ENCODE results near the gene CA10.

The CA10 gene

GRCh38 chr17:51764387-51764971, 394.0 kb downstream of the CA10 start:
- peak; percentile 1 for DNase-seq (ENCODE audit: low read depth)

- no peak for DNase-seq (ENCODE audit: low read depth)
Observed at GRCh38 chr17:51763058-51763457, 395.5 kb downstream of the CA10 start.

DNA sequence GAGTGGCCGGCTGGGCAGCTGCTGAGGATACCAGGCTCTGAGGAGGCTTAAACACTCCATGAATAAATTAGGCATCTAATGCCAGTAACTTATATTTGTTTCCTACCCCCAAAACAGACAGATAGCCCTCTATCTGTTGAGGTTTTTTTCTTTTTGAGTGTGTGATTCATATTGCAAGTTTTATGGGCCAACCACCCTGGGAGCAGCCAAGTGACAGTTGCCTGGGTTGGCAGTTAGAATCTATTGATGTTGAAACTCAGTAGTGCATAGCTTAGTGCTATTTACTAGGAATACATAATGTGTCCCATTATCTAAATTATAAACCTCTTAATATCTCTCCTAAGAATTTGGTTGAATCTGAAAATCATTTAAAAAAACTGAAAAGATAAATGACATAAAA, 397.4 kb downstream of the CA10 start:
- DNase-seq (ENCODE audit: low read depth), result no peak

GRCh38 chr17:51759260-51759659, 399.3 kb downstream of the CA10 start:
- DNase-seq (ENCODE audit: low read depth), result no peak

- DNase-seq (ENCODE audit: low read depth), result no peak
Observed at GRCh38 chr17:51751072-51751471, 407.4 kb downstream of the CA10 start.

GRCh38 chr17:51748749-51749604, 409.5 kb downstream of the CA10 start:
- DNase-seq (ENCODE audit: low read depth), result no peak

- no peak for DNase-seq (ENCODE audit: low read depth)
Observed at GRCh38 chr17:51746421-51746820, 412.1 kb downstream of the CA10 start.

DNA sequence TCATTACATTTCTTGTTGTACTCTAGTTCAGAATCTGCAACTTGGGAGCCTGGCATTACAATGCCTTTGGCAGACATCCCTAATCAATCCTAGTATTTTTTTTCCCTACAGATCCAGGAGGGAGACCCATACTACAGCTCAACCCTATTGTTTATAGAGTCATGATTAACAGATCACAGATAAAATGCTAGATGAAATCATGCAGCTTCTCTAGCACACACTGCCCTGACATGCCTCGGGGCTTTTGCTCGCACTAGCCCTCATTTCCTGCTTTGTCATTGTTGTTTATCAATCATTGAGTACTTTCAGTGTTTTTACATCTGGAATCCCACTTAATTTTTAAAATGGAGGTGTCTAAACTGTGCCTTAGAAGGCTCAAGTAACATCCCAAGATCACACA, 412.5 kb downstream of the CA10 start:
- no peak for DNase-seq (ENCODE audit: low read depth)

GRCh38 chr17:51743477-51743876, 415.0 kb downstream of the CA10 start:
- no peak for DNase-seq (ENCODE audit: low read depth)

DNA sequence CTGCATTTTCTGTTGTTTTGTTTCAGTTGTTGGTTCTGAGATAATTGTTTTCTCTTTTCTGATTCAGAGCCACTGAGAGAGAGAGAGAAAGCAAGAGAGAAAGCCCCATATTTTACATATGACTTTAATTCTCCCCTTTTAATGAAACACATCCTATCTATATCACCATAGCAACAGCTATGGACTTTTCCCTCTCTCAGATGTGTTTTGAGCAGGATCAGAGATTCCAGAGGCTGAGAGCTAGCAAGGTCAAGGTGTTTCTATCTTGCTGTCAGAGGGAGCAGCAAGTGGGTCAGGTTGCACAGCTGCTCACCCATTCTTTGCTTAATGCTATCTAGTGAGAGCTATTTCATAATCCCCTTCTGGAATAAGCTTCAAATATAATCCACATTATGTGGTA, 415.9 kb downstream of the CA10 start:
- DNase-seq (ENCODE audit: low read depth), result no peak

- DNase-seq (ENCODE audit: low read depth), result no peak
Observed at GRCh38 chr17:51741458-51741857, 417.1 kb downstream of the CA10 start.

DNA sequence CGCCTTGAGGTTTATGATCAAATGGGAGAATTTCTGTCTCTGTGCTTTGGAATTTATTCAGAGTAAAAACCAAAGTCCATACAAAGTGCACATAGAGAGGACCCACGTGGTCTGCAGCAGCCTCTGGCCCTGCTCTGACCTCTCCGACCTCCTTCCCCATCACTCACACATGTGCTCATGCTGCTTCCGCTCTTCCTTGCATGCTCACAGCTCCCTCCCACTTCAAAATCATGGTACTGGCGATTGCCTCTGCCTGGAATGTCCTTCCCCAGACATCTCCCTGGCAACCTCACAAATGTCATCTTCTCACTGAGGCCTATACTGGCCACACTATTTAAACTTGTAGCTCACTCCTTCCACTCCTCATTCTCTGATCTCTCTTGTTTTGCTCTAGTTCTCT, 418.0 kb downstream of the CA10 start:
- no peak for DNase-seq (ENCODE audit: low read depth)

- DNase-seq (ENCODE audit: low read depth), result no peak
Observed at GRCh38 chr17:51739245-51739886, 419.1 kb downstream of the CA10 start.

DNA sequence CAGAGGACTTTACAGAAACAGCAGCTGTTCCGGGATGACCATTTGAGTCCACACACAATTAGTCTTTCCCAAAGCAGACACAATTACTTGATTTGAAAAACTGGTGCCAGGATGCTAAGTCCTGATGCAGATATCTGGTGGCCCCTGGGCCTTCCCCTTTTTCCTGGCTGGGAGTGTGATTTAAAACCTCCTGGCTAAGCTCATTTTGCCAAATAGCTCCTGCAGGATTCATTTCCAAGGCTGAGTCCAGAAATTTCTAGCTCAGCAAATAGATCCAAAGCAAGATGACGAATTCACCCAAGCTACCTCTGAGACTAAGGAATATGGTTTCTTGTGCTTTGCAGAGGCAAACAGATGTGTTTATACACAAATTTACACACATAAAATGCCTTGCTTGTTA, 422.2 kb downstream of the CA10 start:
- no peak for DNase-seq (ENCODE audit: low read depth)

DNA sequence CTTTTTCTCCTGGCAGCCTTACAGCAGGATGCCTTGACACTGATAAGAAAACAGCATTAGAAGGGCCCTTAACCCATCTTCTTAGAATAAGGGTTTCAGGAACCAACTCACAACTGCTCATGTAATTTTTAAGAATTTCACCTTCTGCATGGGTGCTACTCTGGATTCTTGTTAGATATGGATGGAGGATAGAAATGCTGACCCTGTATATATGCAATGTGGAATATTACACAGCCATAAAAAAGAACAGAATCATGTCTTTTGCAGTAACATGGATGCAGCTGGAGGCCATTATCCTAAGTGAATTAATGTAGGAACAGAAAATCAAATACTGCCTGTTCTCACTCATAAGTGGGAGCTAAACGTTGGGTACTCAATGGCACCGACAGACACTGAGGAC, 423.5 kb downstream of the CA10 start:
- DNase-seq (ENCODE audit: low read depth), result no peak

DNA sequence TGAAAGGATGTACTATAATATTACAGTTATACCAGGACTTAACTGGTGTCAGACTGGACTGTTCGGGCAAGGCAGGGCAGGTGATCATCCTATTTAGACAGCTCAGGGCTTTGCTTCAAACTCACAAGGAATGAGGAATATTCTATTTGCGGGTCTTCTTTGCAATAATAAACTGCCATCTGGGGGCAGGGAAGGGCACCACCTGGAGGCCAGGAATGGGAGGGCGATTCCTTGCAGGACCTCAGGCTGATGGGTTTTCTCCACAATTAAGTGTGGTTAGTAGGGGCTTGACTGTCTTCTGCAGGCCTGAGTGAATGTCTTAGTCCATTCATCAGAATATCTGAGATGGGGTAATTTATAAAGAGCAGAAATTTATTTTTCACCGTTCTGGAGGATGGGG, 424.1 kb downstream of the CA10 start:
- DNase-seq (ENCODE audit: low read depth), result no peak

DNA sequence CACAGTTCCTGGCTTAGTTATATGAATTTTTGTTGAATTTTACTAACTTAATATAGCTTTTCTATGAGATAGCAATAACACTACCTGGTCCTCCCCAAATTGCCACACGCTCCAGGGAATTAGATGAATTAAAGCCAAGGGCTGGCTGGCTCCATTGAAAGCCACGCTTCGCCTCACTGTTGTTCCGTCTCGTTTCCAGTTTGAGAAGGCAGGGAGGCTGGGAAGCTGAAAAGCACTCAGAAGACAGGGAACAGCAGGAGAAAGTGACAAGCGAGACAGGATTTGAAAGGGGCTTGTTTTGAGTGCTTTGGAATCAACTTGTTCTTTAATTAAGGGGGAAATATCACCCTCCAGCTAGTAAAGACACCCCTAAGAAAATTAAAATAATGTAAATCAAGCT, 425.3 kb downstream of the CA10 start:
- DNase-seq (ENCODE audit: low read depth), result no peak

DNA sequence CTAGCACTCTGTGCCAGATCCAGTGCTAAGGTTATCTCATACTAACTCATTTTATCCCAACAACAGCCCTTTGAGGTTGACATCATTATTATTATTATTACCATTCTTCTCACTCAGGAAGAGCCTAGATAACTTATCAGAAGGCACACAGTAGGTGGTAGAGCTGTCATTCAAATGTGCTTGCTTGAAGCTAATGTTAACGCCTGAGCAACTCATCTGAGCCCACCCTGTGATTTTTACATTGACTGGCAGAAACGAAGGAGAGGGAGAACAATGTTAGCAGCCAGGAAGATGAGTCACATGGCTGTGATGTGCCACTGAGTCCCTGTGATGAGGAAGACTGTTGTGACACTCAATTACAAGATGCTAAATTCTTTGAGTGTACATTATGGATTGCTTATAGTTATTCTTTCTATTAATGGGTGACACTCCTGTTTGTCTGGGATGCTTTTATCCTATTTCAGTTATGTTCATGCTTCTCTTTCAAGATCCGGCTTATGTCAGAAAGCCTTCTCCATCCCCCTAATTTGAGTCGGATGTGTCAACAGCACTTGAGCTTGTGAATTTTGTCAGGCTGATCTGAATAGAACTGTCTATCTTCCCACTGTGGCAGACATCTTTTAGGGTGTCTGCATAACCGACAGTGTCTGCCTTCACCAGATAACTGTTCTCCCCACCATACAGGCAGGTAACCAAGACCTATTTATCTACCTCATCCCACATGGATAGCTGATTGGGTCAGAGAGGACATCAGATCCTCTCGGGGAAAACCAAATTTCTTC, 426.4 kb downstream of the CA10 start:
- no peak for DNase-seq (ENCODE audit: low read depth)

DNA sequence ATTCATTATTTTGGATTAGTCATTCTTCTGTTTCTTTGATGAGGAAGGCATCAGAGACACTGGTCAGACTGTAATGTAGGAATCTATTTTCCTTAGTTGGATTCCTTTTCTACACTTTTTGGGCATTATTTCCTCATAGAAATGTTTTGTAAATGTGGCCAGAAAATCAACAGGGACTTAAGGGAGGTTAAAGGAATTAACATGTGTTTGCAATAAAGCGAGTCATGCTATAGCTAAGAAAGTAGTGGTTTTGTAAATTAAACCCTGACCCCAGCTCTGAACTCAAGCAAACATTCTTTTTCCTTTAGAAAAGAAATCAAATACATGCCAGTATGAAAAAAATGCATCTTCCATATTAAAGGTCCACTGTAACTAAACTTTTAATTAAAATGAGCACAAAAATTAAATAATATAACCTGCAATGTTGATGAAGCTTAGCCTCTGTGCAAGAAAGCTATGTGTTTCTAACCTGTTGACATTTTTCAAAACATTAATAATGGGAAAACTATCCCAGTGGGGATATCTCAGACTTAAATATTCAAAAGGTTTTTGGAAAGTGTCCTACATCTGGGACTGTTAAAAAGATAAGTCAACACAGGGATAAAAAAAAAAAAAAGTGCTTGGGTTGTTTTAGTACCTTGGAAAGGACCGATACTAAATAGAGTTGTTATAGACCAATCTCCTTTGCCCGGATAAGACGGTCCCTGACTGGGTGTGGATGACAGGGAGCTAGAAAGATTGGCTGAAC, 428.0 kb downstream of the CA10 start:
- no peak for DNase-seq (ENCODE audit: low read depth)

DNA sequence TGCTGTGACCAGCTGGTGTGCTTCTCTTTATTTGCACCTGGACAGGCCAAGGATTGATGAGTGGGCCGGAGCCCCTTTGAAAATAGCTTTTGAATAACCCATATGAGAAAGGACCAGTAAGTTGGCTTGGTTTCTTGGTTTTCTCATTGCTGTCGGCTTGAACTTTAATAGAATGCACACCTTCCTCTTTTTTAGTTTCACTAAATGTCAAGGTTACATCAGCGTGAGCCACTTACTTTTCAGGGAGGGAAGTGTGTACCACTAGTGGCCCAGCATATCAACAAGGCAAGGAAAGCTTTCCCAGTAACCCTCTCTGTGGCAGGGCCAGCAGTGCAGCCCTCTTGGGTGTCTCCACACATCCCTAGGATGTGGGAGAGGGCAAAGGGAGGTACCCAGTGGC, 433.3 kb downstream of the CA10 start:
- no peak for DNase-seq (ENCODE audit: low read depth)

DNA sequence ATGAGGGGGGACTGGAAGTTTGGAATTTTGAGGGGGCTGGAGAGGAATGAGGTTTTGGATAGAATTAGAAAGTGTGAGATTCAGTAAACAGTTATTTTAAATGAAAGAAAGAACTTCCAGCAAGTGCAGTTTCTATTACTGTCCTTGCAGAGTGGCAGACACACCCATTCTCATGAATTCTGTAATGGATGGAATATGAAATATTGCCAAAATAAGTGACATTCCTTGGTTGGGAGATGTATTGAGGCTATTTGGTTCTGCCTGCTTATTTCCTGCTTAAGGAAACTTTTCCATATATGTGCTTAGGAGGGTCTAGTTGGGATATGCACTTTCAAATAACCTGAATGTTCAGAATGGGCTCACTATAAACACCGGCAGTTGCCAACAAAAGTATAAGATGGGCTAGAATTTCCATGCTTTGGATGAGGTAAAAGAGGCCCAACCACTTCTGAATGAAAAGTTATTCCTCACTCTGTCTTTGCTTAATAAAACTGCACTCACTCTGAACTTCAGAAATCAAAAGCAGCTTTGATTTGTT, 434.4 kb downstream of the CA10 start:
- no peak for DNase-seq (ENCODE audit: low read depth)

DNA sequence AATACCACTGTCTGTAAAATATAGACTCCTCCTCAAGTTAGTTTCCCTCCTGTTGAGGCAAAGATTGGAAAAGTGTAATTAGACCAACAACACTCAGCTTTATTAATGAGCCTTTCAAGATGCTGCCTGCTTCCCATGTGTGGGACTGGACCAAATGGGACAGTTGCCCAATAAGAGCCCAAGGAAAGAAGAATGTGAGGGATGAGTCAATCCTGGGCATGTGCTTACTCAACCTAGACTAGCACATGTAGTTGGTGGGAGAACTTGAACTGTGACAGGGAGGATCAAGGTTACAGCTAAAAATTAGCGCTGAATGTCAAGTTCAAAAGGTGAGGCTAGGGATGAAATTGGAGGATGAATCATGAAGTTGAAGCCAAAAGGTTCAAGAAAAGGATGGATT, 435.5 kb downstream of the CA10 start:
- no peak for DNase-seq (ENCODE audit: low read depth)

Data from activated T-helper 9 cell treated with anti-CD3 and anti-CD28 coated beads, Interleukin-2, amount 50 U/mL, for 16 hours (primary cell).